HFFc6 (cell line): Measurements from ENCODE around the gene RNF222. TPM values are rescaled to one million over a fixed set of nuclear protein-coding genes. Genes with fewer than 3 reads are reported as not detected.

Experiments
- DNase-seq: peaks from one replicate; pipeline ENCODE4 v3.0.0-alpha.2; 2018
- H3K27ac Mint-ChIP-seq: 2 replicates; pipeline ENCODE4 v1.8.0; 2020; ENCODE audit warnings: mild to moderate bottlenecking, mixed read lengths
- H3K27me3 Mint-ChIP-seq: 2 replicates; pipeline ENCODE4 v1.8.0; 2021; ENCODE audit warnings: mild to moderate bottlenecking, moderate library complexity, mixed read lengths; ENCODE audit not compliant: insufficient read depth
- H3K36me3 Mint-ChIP-seq: 2 replicates; pipeline ENCODE4 v1.8.0; 2021; ENCODE audit warnings: low read depth, mixed read lengths
- H3K4me1 Mint-ChIP-seq: 2 replicates; pipeline ENCODE4 v1.8.0; 2020; ENCODE audit warnings: low read depth, mixed read lengths
- H3K4me3 Mint-ChIP-seq: 2 replicates; pipeline ENCODE4 v1.8.0; 2020; ENCODE audit warnings: mild to moderate bottlenecking, moderate library complexity, mixed read lengths
- H3K9me3 Mint-ChIP-seq: 2 replicates; pipeline ENCODE4 v1.8.0; 2020; ENCODE audit warnings: mild to moderate bottlenecking, mixed read lengths
- CTCF ChIP-seq: fragments of 200-600 bp; sonication (generic); IDR thresholded peaks from 2 replicates; pipeline ENCODE4 v1.5.0; 2021; ENCODE audit warnings: antibody characterized with exemption, mild to moderate bottlenecking
- total RNA-seq, 6 experiments: library from RNA; stranded (reverse); fragmentation: NEBNext Ultra II Directional; extraction: Animal tissue kit (Norgen Biotek cat#: 25700); gene quantifications; 2 replicates in 1 of 6; 3 replicates in 5 of 6; pipeline ENCODE4 v1.2.3, GENCODE V29; 2021

RNF222 gene
- total RNA-seq, 6 experiments from 2014 or later: not detected

GRCh38 chr17:8386841-8387240 is 10.8 kb downstream of the RNF222 start:
- Mint-ChIP-seq H3K4me1 (peaks cover 37% of the 10 kb centered on the region), H3K27ac (peak overlapping the region; percentile 49), H3K4me3 (no peak overlapping the region), H3K36me3 (peaks cover 17% of the 10 kb centered on the region), H3K27me3 (peaks cover 9% of the 10 kb centered on the region), H3K9me3 (no peaks in the 10 kb centered on the region; the same call in 1 of the 2 replicates)
- TF ChIP-seq CTCF: no peak
- DNase-seq: no peak

GRCh38 chr17:8384801-8385378 is 12.7 kb downstream of the RNF222 start:
- peak overlapping the region; percentile 91 for H3K27ac Mint-ChIP-seq
- peak; percentile 93 for DNase-seq

GRCh38 chr17:8383143-8383822 is 14.3 kb downstream of the RNF222 start, which contains the start of gene RPL26:
TSS of gene RPL26 (minus strand) at chr17:8383193. CDS start at chr17:8382310, 883 bp downstream.
- Mint-ChIP-seq H3K9me3 (no peaks in the 10 kb centered on the region; the same call in 1 of the 2 replicates), H3K27me3 (peaks cover 11% of the 10 kb centered on the region), H3K36me3 (peaks cover 47% of the 10 kb centered on the region), H3K4me1 (peaks cover 62% of the 10 kb centered on the region), H3K27ac (peak within 1 kb of the TSS; percentile 99), H3K4me3 (peak within 1 kb of the TSS; percentile 100)
- peak; percentile 99 for TF ChIP-seq CTCF
- peak; percentile 98 for DNase-seq

More at GRCh38 chr17:8384801-8385378, 12.7 kb downstream of the RNF222 start:
- H3K36me3 Mint-ChIP-seq: peaks cover 35% of the 10 kb centered on the region
- TF ChIP-seq CTCF: no peak
- H3K9me3 Mint-ChIP-seq: no peaks in the 10 kb centered on the region; the same call in 1 of the 2 replicates
- H3K27me3 Mint-ChIP-seq: peaks cover 9% of the 10 kb centered on the region
- H3K4me3 Mint-ChIP-seq: peak overlapping the region; percentile 100
- H3K4me1 Mint-ChIP-seq: peaks cover 49% of the 10 kb centered on the region

- Mint-ChIP-seq H3K27me3 (peaks cover 11% of the 10 kb centered on the region), H3K27ac (peak overlapping the region; percentile 99), H3K4me1 (peaks cover 66% of the 10 kb centered on the region), H3K4me3 (peak overlapping the region; percentile 100), H3K9me3 (no peaks in the 10 kb centered on the region; the same call in 1 of the 2 replicates), H3K36me3 (peaks cover 50% of the 10 kb centered on the region)
- no peak for DNase-seq
- no peak for TF ChIP-seq CTCF
Measured at GRCh38 chr17:8382880-8383142, 14.8 kb downstream of the RNF222 start.

- Mint-ChIP-seq H3K9me3 (no peaks in the 10 kb centered on the region; the same call in 1 of the 2 replicates), H3K27me3 (peaks cover 11% of the 10 kb centered on the region), H3K27ac (peak overlapping the region; percentile 99), H3K4me3 (peak overlapping the region; percentile 100), H3K36me3 (peaks cover 56% of the 10 kb centered on the region), H3K4me1 (peaks cover 71% of the 10 kb centered on the region)
- no peak for DNase-seq
- TF ChIP-seq CTCF: no peak
Measured at GRCh38 chr17:8382052-8382879, 15.4 kb downstream of the RNF222 start.
